Omental fat pad (tissue), 4 donors: ENCODE data around the gene SORCS2. TPM values are rescaled to one million over a fixed set of nuclear protein-coding genes. Genes with fewer than 3 reads are reported as not detected.

Source experiments
- ATAC-seq: fragments of 150-250 bp; one replicate; pipeline ENCODE4 v1.9.1; 2016; ENCODE audit warnings: mild to moderate bottlenecking, moderate library complexity; ENCODE audit not compliant: low FRiP score
- DNase-seq: peaks from one replicate; pipeline ENCODE4 v3.0.0-alpha.2; 2019; ENCODE audit warnings: low spot score
- CTCF ChIP-seq, 3 donors: fragments of 450-650 bp; IDR thresholded peaks; one replicate each; pipeline ENCODE4 v1.5.1; 2016 to 2017; ENCODE audit warnings: antibody characterized with exemption in 3 of 3, mild to moderate bottlenecking in 3 of 3, moderate library complexity in 2 of 3
- total RNA-seq, 4 donors: library from RNA; depleted of rRNA; stranded (reverse); fragments of >200 nt; gene quantifications; one replicate each; pipeline ENCODE4 v1.1.0, GENCODE V29; 2016

The SORCS2 gene
- total RNA-seq, 4 donors from 2014 or later = 0.63 to 4.6 (median 1.2) TPM

- ATAC-seq (no peak), DNase-seq (no peak)
- no peak for TF ChIP-seq CTCF (IDR thresholded peaks at IDR 0.05)
Measured at GRCh38 chr4:7514789-7515188, 322.5 kb downstream of the SORCS2 start.

- no peak for TF ChIP-seq CTCF (IDR thresholded peaks at IDR 0.05)
- no peak for ATAC-seq
Measured at GRCh38 chr4:7515390-7515902, 323.1 kb downstream of the SORCS2 start.

DNA sequence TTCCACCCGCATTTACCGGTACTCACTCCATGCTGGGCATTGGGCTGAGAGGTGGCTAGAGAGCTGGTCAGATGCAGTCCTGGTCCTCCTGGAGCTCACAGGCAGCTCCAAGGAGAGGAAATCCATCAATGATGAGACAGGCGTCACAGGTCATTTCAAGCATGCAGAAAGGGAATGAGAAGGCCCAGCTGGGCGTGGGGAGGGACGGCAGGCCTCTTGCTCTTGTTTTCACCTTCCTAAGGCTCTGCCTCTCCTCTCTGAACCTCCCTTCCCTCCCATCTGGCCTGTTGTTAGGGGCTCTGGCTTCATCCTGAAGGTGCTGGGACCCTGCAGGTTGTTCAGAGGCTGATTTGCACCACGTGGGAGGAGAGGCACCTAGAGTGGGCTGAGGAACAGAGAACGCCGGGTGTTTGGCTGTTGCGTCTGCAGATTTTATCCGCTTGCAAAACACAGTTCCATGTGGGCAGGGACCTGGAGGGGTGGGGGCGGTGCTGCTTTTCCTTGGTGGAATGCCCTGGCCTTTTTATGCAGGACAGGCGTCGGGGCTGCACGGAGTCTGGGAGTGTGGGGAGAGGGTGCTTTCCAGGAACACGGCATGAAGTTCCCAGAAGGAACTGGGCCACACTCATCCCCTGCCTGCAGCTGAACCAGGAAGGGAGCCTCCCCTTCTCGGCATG lies 323.9 kb downstream of the SORCS2 start:
- ATAC-seq = peak; percentile 48
- no peak for DNase-seq
- no peak for TF ChIP-seq CTCF (IDR thresholded peaks at IDR 0.05)

More at GRCh38 chr4:7515390-7515902, 323.1 kb downstream of the SORCS2 start:
- DNase-seq = no peak

DNA sequence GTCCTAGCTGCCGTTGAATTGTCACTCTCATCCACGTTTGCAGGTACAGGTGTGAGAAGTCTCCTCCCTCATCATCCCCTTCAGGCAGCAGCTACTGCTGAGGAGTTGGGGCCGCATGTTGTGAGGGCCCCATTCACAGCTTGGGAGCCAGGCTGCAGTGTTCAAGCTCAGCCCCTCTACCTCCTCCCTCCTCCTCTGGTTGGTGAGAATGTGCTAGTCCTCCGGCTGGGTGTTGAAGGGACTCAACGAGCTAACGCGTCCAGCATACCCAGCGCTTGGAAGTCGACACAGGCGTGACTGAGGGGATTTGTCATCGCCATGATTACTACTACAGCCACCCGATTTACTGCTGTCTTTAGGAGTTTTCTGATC lies 324.4 kb downstream of the SORCS2 start:
- DNase-seq = no peak
- TF ChIP-seq CTCF (IDR thresholded peaks at IDR 0.05) = no peak
- no peak for ATAC-seq

DNA sequence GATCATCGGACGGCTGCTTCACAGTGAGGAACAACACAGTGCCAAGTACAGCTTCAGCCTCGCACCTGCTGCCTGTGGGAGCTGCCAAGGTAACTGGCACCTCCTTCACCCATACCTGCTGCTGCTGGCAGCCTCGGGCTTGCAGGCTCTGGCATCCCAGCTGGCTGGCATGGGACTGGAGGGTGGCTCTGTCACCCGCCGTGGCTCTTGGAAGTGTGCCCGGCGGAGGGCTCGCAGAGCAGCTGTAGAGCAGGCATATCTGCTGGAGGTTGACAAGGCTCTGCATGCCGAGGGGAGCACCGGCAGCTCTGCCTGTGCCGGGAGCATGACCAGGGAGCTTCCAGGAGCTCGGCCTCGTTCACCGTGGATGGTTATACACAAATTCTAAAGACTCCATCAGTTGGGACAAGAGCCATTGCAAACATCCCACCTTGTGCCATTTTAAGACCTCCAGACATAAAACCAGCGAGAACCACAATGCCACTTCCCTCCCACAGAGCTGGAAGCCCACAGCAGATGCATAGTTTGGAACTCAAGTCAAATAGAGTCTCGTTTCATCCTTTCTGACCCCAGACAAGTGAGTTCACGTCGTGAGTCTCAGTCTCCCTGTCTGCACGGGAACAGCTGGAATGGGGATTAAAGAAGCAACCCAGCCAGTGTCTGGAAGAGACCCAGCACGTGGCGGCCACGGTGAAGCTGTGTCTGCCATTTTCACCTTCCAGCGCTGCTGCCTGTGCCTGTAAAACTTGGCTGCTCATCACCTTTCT lies 326.7 kb downstream of the SORCS2 start:
- DNase-seq (no peak), ATAC-seq (no peak)
- TF ChIP-seq CTCF (IDR thresholded peaks at IDR 0.05) = no peak

DNA sequence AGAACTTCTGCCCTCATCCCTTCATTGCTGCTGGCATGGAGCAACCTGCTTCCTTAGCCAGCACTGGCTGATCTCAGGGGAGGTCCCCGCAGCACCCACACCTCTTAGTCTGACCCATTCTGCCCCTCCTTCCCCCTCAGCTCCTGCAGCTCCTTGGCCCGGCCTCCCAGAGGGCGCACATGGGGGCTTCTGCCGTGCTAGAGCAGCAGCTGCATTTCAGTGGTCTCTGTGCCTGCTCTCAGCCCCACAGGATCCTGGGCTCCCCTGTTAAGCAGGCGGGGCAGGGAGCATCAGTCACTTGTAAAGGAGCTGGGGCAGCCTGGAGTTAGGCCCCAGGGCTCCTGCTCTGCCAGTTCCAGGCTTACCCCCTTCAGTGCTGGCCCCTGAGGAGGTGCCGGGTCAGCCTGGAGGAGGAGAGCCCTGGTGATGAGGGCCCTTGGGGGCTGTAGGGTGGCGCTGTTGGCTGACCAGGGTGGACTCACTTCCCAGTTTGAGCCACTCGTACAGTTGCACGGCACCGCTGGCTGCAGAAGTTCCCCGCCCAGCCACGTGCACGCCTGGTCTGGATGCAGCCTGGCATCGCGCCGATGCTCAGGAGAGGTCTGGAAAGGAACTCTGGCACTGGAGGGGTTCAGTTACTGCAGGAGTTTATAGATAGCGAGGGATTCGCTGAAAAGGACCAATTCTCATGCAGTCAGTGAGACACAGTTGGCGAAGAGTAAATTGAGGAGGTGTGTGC lies 327.5 kb downstream of the SORCS2 start:
- no peak for TF ChIP-seq CTCF (IDR thresholded peaks at IDR 0.05)
- no peak for DNase-seq
- no peak for ATAC-seq
